Stimulated activated CD4-positive, alpha-beta T cell treated with anti-CD3 and anti-CD28 coated beads, Interleukin-4, amount 100 ng/mL, for 48 hours (primary cell): ENCODE measurements around the gene UGT1A7.

Experiments
- DNase-seq, 2 donors: peaks; one replicate each; pipeline ENCODE4 v3.0.0-alpha.2; 2020; ENCODE audit warnings: low read depth in 2 of 2

Gene UGT1A7

GRCh38 chr2:233760043-233760442, 78.3 kb downstream of the UGT1A7 start, which contains the start of gene UGT1A1:
Gene UGT1A1 (plus strand): TSS chr2:233760270. CDS start chr2:233760288, 18 bp downstream.
- no peak for DNase-seq

- no peak for DNase-seq
Measured at GRCh38 chr2:233761040-233761769, 79.5 kb downstream of the UGT1A7 start.

- no peak for DNase-seq
Measured at GRCh38 chr2:233764264-233764663, 82.6 kb downstream of the UGT1A7 start.

DNA sequence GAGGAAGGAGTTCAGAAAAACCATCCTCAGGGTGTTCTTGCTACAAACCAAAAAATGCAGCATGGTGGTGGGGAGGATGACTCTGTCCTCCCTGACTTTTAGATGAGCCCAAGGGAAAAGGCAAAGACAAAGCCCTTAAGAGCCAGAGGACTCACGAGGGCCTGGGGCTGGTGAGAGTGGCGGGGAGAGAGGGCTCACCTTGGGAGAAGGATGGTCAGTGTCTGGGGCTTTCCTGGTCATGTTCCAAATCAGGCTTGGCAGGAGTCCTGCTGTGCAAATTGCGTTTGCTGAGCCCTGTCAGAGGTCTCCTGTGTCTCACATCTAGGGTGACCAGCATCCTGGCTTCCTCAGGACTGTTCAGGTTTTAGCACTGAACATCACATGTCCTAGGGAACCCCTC, 83.1 kb downstream of the UGT1A7 start:
- no peak for DNase-seq

GRCh38 chr2:233766416-233766815, 84.7 kb downstream of the UGT1A7 start:
- no peak for DNase-seq

DNA sequence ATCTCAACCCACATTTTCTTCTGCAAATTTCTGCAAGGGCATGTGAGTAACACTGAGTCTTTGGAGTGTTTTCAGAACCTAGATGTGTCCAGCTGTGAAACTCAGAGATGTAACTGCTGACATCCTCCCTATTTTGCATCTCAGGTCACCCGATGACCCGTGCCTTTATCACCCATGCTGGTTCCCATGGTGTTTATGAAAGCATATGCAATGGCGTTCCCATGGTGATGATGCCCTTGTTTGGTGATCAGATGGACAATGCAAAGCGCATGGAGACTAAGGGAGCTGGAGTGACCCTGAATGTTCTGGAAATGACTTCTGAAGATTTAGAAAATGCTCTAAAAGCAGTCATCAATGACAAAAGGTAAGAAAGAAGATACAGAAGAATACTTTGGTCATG, 86.4 kb downstream of the UGT1A7 start:
- no peak for DNase-seq

GRCh38 chr2:233769260-233769659, 87.6 kb downstream of the UGT1A7 start:
- no peak for DNase-seq

GRCh38 chr2:233772153-233772552, 90.5 kb downstream of the UGT1A7 start:
- no peak for DNase-seq

DNA sequence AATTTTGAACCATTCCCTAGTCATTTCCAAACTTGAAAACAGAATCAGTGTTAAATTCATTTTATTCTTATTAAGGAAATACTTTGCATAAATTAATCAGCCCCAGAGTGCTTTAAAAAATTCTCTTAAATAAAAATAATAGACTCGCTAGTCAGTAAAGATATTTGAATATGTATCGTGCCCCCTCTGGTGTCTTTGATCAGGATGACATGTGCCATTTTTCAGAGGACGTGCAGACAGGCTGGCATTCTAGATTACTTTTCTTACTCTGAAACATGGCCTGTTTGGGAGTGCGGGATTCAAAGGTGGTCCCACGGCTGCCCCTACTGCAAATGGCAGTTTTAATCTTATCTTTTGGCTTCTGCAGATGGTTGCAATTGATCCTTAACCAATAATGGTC, 90.9 kb downstream of the UGT1A7 start:
- no peak for DNase-seq

DNA sequence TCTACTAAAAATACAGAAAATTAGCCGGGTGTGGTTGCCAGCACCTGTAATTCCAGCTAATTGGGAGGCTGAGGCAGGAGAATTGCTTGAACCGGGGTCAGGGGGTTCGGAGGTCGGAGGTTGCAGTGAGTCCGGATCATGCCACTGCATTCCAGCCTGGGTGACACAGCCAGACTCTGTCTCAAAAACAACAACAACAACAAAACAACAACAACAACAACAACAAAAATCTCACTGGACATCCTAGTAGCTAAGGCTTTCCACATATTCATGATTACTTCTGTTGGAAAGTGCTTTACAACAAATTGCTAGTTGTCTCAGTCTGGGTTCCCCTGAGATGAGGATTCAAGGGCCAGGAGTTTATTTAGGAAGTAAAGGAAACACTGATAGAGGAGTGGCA, 92.2 kb downstream of the UGT1A7 start:
- no peak for DNase-seq

DNA sequence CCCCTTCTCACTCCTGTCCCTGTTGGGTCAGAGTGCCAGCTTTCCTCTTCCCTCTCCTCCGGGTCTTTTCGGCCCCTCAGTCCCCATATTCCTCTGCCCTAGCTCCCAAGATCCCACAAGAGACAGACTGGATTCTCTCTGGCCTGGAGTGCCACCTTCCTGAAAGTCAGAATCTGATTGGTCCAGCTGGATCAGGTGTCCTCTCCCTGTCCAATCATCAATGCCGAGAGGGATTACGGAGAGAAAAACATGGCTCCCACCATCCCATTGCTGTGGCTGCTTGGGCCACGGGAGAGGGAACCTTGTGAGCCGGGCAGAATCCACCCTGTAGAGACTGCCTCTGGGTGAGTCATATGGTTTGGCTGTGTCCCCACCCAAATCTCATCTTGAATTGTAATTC, 93.7 kb downstream of the UGT1A7 start:
- DNase-seq: no peak

- DNase-seq: no peak
Measured at GRCh38 chr2:233778030-233778429, 96.3 kb downstream of the UGT1A7 start, which contains the start of gene MROH2A. Gene MROH2A (plus strand): TSS chr2:233778330. CDS start chr2:233779359, 1,029 bp downstream.

DNA sequence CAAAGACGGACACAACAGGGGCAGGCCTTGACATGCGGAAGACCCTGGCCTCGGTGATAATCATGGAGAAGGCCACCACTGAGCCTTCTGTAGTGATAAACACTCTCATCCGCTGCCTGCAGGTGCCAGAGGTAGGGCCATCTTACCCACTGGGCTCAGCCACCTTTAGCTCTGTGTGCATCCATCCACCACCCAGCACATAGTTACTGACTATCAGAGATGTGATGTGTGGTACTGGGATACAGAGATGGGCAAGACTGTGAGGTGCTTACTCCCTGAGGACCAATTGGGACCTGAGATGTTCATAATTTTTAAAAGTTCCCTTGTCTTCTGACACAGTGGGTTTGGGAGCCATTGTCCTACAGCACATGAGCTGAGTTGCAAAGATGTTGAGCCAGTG, 98.0 kb downstream of the UGT1A7 start:
- DNase-seq: no peak

- DNase-seq: no peak
Measured at GRCh38 chr2:233780771-233781170, 99.1 kb downstream of the UGT1A7 start.

DNA sequence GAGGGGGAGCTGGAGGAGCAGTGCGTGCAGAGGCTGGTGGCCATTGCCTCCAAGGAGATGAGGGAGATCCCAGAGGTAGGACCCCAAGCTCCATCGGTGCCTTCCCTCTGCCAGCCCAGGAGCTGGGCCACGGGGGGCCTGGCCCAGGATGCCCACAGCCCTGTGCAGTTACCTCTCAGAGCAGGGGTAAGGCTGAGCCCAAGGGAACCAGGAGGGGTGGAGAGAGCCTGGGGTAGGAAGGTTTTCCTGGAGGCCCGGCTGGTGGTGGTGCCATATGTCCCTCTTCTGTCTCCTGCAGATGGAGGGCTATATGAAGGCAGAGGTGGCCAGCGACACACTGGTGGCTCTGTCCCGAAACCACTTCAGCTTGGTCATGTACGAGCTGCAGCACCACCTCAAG, 107.9 kb downstream of the UGT1A7 start:
- no peak for DNase-seq

GRCh38 chr2:233791151-233791882, 109.6 kb downstream of the UGT1A7 start:
- DNase-seq: no peak

DNA sequence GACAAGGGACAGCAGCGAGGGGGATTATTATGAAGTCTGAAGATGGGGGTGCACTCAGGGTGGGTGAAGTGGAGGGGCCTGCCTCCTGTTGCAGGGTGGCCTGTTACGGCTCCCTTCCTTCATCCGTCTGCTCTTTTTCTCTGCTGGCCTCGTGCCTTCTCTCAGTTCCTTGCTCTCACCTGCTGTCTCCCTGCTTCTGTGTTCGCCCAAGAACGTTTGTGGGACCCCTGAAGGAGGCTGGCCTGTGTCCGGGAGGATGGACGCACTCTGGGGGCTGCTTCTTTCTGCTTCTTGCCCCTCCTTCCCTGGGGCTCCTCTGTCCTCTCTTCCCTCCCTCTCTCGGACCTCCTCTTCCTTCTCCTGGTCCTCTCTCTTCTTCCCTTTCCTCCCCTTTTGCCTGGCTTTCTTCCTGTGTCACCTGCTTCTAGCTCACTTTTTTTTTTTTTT, 110.2 kb downstream of the UGT1A7 start:
- no peak for DNase-seq

- DNase-seq: no peak
Measured at GRCh38 chr2:233792720-233793119, 111.0 kb downstream of the UGT1A7 start.

DNA sequence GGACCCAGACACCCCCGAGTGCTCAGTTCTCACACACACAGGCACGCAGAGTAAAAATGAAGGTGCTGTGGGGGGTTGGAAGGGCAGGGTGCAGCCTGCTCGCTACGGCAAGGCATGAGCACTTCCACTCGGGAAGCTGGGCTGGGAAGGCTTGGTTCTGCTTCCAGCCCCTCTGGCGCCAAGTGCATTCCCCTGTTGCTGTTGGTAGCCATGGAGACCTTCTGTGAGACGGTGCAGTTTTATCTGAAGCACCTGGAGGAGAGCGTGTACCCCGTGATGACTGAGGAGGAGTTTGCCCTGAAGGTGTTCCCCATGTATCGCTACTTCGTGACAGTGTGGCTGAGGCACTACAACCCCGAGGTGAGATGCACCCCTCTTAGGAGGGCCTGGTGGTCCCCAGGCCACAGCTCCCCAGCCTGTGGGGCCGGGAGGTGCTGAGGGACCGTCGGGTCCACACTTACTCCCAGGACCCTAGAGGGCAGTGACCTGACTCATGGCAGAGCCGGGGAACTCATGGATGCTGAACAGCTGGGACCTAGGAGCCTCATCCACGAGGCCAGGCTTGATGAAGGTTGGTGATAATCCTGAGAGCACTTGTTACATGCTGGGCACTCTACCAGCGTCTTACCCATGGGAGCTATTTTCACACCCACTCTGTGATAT, 111.9 kb downstream of the UGT1A7 start:
- no peak for DNase-seq

DNA sequence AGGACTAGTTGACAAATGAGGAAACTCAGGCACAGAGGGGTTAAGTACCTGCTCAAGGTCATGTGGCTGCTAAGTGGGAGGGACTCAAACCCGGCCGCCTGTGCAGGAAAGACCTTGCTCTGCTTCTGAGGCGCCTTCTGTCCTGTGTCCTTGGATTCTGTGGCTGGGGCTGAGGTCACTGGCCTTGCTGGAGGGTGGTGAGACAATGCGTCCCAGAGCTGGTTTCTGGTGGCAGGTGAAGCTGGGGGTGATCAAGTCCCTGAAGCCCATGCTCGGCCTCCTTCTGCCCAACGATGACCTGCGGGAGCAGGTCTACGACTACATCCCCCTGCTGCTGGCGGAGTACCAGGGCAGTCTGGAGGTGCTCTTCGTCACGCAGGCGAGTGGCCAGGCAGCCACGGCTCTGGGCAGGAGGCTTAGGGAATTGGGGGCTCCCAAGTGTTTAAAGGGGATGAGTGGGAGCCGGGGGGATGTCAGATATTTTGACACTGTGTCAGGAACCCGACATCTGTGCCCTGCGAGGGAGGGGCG, 112.5 kb downstream of the UGT1A7 start:
- no peak for DNase-seq

DNA sequence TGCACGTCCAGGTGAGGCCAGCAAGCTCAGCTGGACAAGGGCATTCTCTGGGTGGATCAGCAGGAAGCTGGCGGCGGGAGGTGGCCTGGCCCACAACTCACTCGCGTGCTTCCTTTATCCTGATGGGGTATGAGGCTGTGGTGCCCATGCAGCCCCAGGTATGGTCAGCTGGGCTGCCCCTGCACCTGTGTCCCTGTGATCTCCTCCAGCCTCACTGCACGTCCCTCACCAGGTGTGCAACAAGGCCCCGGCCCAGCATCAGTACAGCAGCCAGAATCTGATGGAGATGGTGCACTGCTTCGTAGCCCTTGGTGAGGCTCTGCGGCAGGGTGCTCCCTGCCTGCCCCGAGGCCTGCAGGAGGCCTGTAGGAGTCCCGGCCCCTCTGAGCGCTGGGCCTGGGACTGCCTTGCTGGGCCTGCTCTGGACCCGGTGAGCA, 114.1 kb downstream of the UGT1A7 start:
- DNase-seq: no peak

DNA sequence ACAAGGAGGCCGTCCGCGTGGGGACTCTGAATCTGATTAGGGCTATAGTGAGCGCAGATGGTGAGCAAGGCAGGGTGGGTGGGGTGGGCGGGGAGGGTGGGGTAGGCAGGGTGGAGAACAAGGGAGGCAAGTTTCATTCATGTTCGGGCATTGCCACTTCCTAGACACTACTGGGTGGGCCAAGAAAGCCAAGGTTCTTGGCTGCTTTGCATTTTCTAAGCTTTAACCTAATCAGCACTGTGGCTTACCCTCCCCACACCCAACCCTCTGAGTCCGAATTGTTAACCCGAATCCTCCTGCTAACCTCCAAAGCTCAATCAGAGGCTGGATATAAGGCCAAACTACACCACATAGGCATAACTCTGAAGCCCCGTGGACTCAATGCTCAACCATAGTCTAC, 114.6 kb downstream of the UGT1A7 start:
- DNase-seq: no peak
